ENCODE measurements around the gene LAMA4. TPM values are rescaled to one million over a fixed set of nuclear protein-coding genes. Genes with fewer than 3 reads are reported as not detected.

Gene LAMA4
- polyA plus RNA-seq, 2 donors, result 10.9 to 13.6 TPM

DNA sequence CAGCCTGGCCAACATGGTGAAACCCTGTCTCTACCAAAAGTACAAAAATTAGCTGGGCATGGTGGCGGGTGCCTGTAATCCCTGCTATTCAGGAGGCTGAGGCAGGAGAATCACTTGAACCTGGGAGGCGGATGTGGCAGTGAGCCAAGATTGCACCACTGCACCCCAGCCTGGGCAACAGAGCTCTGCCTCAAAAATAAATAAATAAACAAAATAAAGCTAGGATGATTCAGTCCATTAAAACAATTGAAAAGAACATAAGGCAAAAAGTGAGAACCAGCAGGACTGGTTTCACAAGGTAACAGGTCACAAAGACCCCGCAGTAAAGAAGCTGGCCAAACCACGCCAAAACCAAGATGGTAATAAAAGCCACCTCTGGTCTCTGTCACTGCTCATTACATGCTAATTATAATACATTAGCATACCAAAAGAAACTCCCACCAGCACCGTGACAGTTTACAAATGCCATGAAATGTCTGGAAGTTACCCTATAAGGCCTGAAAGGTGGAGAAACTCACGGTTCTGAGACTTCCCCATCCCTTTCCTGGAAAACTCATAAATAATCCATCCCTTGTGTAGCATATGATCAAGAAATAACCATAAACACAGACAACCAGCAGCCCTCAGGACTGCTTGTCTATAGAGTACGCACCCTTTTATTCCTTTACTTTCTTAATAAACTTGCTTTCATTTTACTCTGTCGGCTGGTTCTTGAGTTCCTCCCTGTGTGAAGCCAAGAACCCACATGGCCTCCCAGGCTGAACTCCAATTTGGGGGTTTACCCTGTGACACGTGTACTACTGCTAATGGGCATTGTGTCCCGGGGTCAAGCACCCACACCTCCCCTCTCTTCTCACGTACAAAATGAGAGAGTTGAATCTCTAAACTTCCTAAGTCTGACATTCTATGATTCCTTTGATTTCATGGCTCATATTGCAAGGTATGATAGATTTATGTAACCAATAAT lies 10.2 kb downstream of the LAMA4 start:
- WGBS, 2 donors, result 56 to 60% methylated on average over 11 of the region's 11 CpGs
- Histone ChIP-seq H3K4me3 (ENCODE audit: low read depth in 1 of 2, low read length in 2 of 2) (no peak overlapping the region), H3K27me3 (ENCODE audit: control insufficient read depth in 1 of 2, insufficient read depth in 2 of 2, low read length in 2 of 2) (no peaks in the 10 kb centered on the region), H3K4me1 (ENCODE audit: control insufficient read depth in 2 of 2, insufficient read depth in 2 of 2, low read length in 1 of 2) (peaks cover 0 to 3% of the 10 kb centered on the region in 2 donors), H3K36me3 (ENCODE audit: control insufficient read depth in 2 of 2, insufficient read depth in 2 of 2, low read length in 1 of 2) (no peaks in the 10 kb centered on the region), H3K9me3 (ENCODE audit: control insufficient read depth in 2 of 2, insufficient read depth in 1 of 2, low read depth in 1 of 2, low read length in 1 of 2) (no peaks in the 10 kb centered on the region), H3K27ac (ENCODE audit: low read depth in 2 of 2, low read length in 1 of 2) (peak overlapping the region; percentile 48 to 76)

DNA sequence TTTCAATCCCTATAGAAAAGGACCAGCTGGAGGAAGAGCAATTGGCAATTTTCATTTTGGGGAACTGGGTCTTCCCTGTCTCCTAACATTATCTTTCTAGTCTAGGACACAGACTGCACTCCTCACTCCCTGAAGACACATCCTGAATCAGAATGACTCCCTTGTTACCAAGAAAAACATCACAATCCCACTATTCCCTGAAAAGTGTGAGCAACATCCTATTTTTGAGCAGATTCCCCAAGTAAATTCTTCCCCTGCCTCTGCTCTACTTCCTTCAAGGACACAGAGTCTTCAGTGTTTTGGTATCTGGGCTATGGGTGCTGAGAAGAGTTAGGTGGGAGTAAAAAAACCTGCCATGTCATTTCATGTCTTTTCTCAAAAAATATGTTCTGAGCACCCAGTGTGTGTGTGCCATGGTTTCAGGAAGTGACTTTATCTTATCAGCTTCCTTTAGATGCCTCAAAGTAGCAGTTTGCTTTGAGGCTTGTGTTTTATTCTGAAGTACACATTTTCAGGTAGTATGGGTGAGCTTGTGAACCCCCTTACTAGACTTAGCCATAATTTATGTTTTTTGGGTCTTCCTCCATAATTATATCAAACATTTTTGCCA lies 12.4 kb downstream of the LAMA4 start:
- H3K27ac ChIP-seq (ENCODE audit: low read depth in 2 of 2, low read length in 1 of 2), result no peak overlapping the region
- H3K9me3 ChIP-seq (ENCODE audit: control insufficient read depth in 2 of 2, insufficient read depth in 1 of 2, low read depth in 1 of 2, low read length in 1 of 2), result no peaks in the 10 kb centered on the region
- H3K27me3 ChIP-seq (ENCODE audit: control insufficient read depth in 1 of 2, insufficient read depth in 2 of 2, low read length in 2 of 2), result no peaks in the 10 kb centered on the region
- peaks cover 0 to 3% of the 10 kb centered on the region in 2 donors for H3K4me1 ChIP-seq (ENCODE audit: control insufficient read depth in 2 of 2, insufficient read depth in 2 of 2, low read length in 1 of 2)
- H3K36me3 ChIP-seq (ENCODE audit: control insufficient read depth in 2 of 2, insufficient read depth in 2 of 2, low read length in 1 of 2), result no peaks in the 10 kb centered on the region
- H3K4me3 ChIP-seq (ENCODE audit: low read depth in 1 of 2, low read length in 2 of 2), result no peak overlapping the region

DNA sequence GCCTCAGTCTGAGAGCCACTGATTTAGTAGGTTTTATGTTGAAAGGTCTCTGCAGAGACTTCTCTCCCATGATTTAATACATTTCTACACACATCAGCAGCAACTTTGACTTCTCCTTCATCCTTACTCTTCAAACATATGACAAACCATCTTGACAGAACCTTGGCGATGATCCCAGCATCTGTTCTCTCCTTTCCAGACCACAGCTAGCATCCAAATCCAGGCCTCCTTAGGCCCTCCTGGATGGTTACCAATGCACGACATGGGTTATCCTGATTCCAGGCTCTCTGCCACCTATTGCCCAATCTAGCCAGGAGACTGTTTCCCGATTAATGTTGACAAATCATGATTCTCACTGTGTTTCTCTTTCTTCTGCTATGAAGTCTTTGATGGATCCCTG lies 16.8 kb downstream of the LAMA4 start:
- H3K36me3 ChIP-seq (ENCODE audit: control insufficient read depth in 2 of 2, insufficient read depth in 2 of 2, low read length in 1 of 2), result no peaks in the 10 kb centered on the region
- H3K4me3 ChIP-seq (ENCODE audit: low read depth in 1 of 2, low read length in 2 of 2), result no peak overlapping the region
- WGBS, 2 donors, result 42 to 54% methylated on average over 3 of the region's 3 CpGs
- H3K27ac ChIP-seq (ENCODE audit: low read depth in 2 of 2, low read length in 1 of 2), result peak overlapping the region; percentile 61 to 64
- no peaks in the 10 kb centered on the region for H3K9me3 ChIP-seq (ENCODE audit: control insufficient read depth in 2 of 2, insufficient read depth in 1 of 2, low read depth in 1 of 2, low read length in 1 of 2)
- H3K4me1 ChIP-seq (ENCODE audit: control insufficient read depth in 2 of 2, insufficient read depth in 2 of 2, low read length in 1 of 2), result no peaks in the 10 kb centered on the region
- no peaks in the 10 kb centered on the region for H3K27me3 ChIP-seq (ENCODE audit: control insufficient read depth in 1 of 2, insufficient read depth in 2 of 2, low read length in 2 of 2)

DNA sequence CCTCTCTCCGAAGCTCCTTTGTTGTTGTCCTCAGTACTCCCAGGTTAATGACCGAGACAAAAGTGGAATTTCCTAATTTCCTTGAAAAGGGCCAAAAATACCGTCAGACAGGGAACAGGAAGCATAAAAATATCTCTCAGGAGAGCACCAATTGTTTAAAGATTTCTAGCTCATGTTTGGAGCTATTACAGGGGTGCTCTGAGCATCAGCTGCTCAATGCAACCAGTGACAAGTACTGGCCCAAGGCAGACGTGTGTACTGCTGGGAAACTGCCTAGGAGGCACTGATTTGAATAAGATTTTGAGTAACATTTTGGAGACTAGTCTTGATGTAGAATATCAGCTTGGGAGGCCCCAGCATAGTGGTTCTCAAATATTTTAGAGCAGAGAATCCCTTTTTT lies 17.3 kb downstream of the LAMA4 start:
- Histone ChIP-seq H3K27ac (ENCODE audit: low read depth in 2 of 2, low read length in 1 of 2) (peak overlapping the region; percentile 61 to 64), H3K4me1 (ENCODE audit: control insufficient read depth in 2 of 2, insufficient read depth in 2 of 2, low read length in 1 of 2) (no peaks in the 10 kb centered on the region), H3K9me3 (ENCODE audit: control insufficient read depth in 2 of 2, insufficient read depth in 1 of 2, low read depth in 1 of 2, low read length in 1 of 2) (no peaks in the 10 kb centered on the region), H3K36me3 (ENCODE audit: control insufficient read depth in 2 of 2, insufficient read depth in 2 of 2, low read length in 1 of 2) (no peaks in the 10 kb centered on the region), H3K27me3 (ENCODE audit: control insufficient read depth in 1 of 2, insufficient read depth in 2 of 2, low read length in 2 of 2) (no peaks in the 10 kb centered on the region), H3K4me3 (ENCODE audit: low read depth in 1 of 2, low read length in 2 of 2) (no peak overlapping the region)
- 66 to 68% methylated on average over 4 of the region's 4 CpGs for WGBS, 2 donors

DNA sequence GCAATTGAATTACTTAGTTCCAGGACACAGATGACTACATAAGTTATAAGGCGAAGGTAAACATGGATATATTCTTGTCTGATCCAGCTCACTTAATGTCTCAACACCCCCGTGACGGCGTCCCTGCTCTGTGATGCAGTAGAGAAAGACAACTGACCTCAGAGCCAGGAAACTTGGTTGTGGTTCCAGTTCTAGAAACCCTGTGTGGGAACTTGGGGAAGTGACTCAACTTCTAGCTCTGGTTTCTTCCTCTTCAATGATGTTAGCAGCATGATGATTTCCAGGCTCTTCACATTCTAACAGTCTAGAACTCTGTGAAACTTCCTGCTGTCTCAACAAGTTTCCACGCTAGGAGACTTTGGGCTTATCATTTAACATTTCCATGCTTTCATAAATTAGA lies 18.4 kb downstream of the LAMA4 start:
- Histone ChIP-seq H3K4me3 (ENCODE audit: low read depth in 1 of 2, low read length in 2 of 2) (no peak overlapping the region), H3K36me3 (ENCODE audit: control insufficient read depth in 2 of 2, insufficient read depth in 2 of 2, low read length in 1 of 2) (no peaks in the 10 kb centered on the region), H3K9me3 (ENCODE audit: control insufficient read depth in 2 of 2, insufficient read depth in 1 of 2, low read depth in 1 of 2, low read length in 1 of 2) (no peaks in the 10 kb centered on the region), H3K4me1 (ENCODE audit: control insufficient read depth in 2 of 2, insufficient read depth in 2 of 2, low read length in 1 of 2) (no peaks in the 10 kb centered on the region), H3K27me3 (ENCODE audit: control insufficient read depth in 1 of 2, insufficient read depth in 2 of 2, low read length in 2 of 2) (no peaks in the 10 kb centered on the region), H3K27ac (ENCODE audit: low read depth in 2 of 2, low read length in 1 of 2) (peak overlapping the region; percentile 15 to 71)
- WGBS, 2 donors, result 77 to 78% methylated on average over 5 of the region's 5 CpGs

DNA sequence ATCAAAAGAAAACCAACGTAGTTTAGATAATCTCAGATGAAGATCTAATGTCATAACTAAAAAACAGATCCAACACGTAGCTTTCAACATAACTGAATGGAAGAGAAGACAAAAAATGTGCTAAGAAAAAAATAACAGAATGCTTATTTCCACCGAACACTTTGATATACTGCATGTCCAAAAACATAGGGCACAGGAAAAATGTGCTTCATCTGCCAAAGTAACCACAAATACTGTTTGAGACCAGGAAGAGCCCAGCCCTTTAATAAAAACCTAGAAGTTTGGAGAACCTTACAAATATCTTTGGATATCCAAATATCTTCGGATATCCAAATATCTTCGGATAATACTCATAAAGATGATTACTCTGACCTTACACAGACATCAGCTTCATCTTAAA lies 19.8 kb downstream of the LAMA4 start:
- Histone ChIP-seq H3K4me1 (ENCODE audit: control insufficient read depth in 2 of 2, insufficient read depth in 2 of 2, low read length in 1 of 2) (no peaks in the 10 kb centered on the region), H3K4me3 (ENCODE audit: low read depth in 1 of 2, low read length in 2 of 2) (no peak overlapping the region), H3K9me3 (ENCODE audit: control insufficient read depth in 2 of 2, insufficient read depth in 1 of 2, low read depth in 1 of 2, low read length in 1 of 2) (no peaks in the 10 kb centered on the region), H3K36me3 (ENCODE audit: control insufficient read depth in 2 of 2, insufficient read depth in 2 of 2, low read length in 1 of 2) (no peaks in the 10 kb centered on the region), H3K27me3 (ENCODE audit: control insufficient read depth in 1 of 2, insufficient read depth in 2 of 2, low read length in 2 of 2) (no peaks in the 10 kb centered on the region), H3K27ac (ENCODE audit: low read depth in 2 of 2, low read length in 1 of 2) (no peak overlapping the region)
- WGBS, 2 donors, result 38 to 50% methylated on average over 5 of the region's 5 CpGs

DNA sequence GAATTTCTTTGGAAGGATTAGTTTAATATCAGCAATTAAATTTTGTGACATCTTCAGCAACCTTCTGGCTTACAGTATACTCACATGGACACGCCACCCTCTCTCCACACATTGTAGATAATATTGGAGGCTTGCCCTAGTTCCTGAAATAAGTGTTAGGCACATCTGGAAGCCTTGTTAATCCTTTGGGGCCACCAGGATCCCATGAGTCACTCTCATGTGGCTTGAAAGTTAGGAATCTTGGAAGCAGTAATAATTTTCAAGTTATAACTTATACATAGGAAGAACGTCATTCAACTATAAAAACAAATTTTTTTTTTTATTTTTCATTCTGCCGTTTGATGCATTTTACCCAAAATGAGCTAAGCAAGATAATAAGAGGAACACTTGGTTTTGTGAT lies 20.5 kb downstream of the LAMA4 start:
- no peaks in the 10 kb centered on the region for H3K36me3 ChIP-seq (ENCODE audit: control insufficient read depth in 2 of 2, insufficient read depth in 2 of 2, low read length in 1 of 2)
- H3K4me1 ChIP-seq (ENCODE audit: control insufficient read depth in 2 of 2, insufficient read depth in 2 of 2, low read length in 1 of 2), result no peaks in the 10 kb centered on the region
- H3K9me3 ChIP-seq (ENCODE audit: control insufficient read depth in 2 of 2, insufficient read depth in 1 of 2, low read depth in 1 of 2, low read length in 1 of 2), result no peaks in the 10 kb centered on the region
- H3K27me3 ChIP-seq (ENCODE audit: control insufficient read depth in 1 of 2, insufficient read depth in 2 of 2, low read length in 2 of 2), result no peaks in the 10 kb centered on the region
- WGBS, 2 donors, result 22 to 45% methylated on average over 3 of the region's 3 CpGs
- no peak overlapping the region for H3K4me3 ChIP-seq (ENCODE audit: low read depth in 1 of 2, low read length in 2 of 2)
- peak overlapping the region in 1 of 2 donors; percentile 17 for H3K27ac ChIP-seq (ENCODE audit: low read depth in 2 of 2, low read length in 1 of 2)

DNA sequence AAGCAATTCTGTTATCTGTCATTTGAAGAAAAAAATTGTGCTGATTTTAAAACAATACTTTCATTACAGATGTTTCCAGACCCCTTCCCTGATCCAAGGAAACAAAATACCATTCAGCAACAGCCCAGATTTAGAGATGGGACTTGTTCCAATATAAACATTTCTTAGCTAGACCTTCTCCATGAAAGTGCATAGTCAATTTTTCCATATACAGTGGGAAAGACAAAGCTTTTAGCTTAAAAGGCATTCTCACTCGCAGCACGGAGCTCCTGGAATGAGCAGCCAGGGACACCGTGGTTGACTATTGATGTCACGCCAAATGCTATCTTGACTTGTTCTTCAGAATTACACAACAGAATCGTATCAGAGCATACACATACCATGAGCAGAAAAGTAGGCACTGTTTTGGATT lies 21.5 kb downstream of the LAMA4 start:
- no peaks in the 10 kb centered on the region for H3K4me1 ChIP-seq (ENCODE audit: control insufficient read depth in 2 of 2, insufficient read depth in 2 of 2, low read length in 1 of 2)

DNA sequence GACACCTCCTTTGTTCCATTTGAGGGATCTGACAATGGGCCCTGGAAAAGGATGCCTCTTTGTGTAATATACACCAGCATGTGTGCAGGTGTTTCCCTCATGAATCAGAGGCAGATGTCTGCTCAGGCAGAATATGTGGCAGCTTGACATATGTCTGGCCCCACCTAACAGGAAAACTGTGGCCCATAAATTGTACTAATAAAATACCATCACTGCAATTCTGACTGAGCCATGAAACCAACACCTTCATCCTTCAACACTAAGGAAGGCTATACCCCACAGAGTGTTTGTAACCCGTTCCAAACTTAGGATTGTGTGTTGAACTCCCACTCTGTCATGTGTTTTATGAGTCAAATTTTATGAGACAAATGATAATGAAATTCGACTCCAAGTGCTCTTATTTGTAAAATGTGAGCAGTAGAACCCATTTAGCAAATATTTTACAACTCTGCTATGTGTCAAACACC lies 22.7 kb downstream of the LAMA4 start:
- peak overlapping the region; percentile 20 to 49 for H3K27ac ChIP-seq (ENCODE audit: low read depth in 2 of 2, low read length in 1 of 2)
- no peaks in the 10 kb centered on the region for H3K4me1 ChIP-seq (ENCODE audit: control insufficient read depth in 2 of 2, insufficient read depth in 2 of 2, low read length in 1 of 2)
- no peaks in the 10 kb centered on the region for H3K27me3 ChIP-seq (ENCODE audit: control insufficient read depth in 1 of 2, insufficient read depth in 2 of 2, low read length in 2 of 2)
- no peaks in the 10 kb centered on the region for H3K36me3 ChIP-seq (ENCODE audit: control insufficient read depth in 2 of 2, insufficient read depth in 2 of 2, low read length in 1 of 2)
- H3K4me3 ChIP-seq (ENCODE audit: low read depth in 1 of 2, low read length in 2 of 2), result no peak overlapping the region
- no peaks in the 10 kb centered on the region for H3K9me3 ChIP-seq (ENCODE audit: control insufficient read depth in 2 of 2, insufficient read depth in 1 of 2, low read depth in 1 of 2, low read length in 1 of 2)
- WGBS, 2 donors, result 35 to 38% methylated on average over 2 of the region's 2 CpGs

More for the DNA sequence above, 21.5 kb downstream of the LAMA4 start:
- WGBS, 2 donors, result 27 to 29% methylated on average over 5 of the region's 5 CpGs
- H3K36me3 ChIP-seq (ENCODE audit: control insufficient read depth in 2 of 2, insufficient read depth in 2 of 2, low read length in 1 of 2), result no peaks in the 10 kb centered on the region
- no peak overlapping the region for H3K4me3 ChIP-seq (ENCODE audit: low read depth in 1 of 2, low read length in 2 of 2)
- no peaks in the 10 kb centered on the region for H3K9me3 ChIP-seq (ENCODE audit: control insufficient read depth in 2 of 2, insufficient read depth in 1 of 2, low read depth in 1 of 2, low read length in 1 of 2)
- H3K27ac ChIP-seq (ENCODE audit: low read depth in 2 of 2, low read length in 1 of 2), result peak overlapping the region; percentile 60 to 66
- no peaks in the 10 kb centered on the region for H3K27me3 ChIP-seq (ENCODE audit: control insufficient read depth in 1 of 2, insufficient read depth in 2 of 2, low read length in 2 of 2)

Data from esophagus (tissue), 2 donors.